CD14-positive monocyte (primary cell): Measurements from ENCODE around the gene CPS1. TPM values are rescaled to one million over a fixed set of nuclear protein-coding genes. Genes with fewer than 3 reads are reported as not detected.

ENCODE experiments used
- DNase-seq, 3 donors: peaks; one replicate each; pipeline ENCODE4 v3.0.0-alpha.2; 2011 to 2022
- H2AFZ ChIP-seq: 2 replicates; pipeline ENCODE4 v1.6.0; 2012; ENCODE audit warnings: mild to moderate bottlenecking, low read depth, low read length, inconsistent platforms; ENCODE audit not compliant: insufficient read depth, poor library complexity, severe bottlenecking
- H3K27ac ChIP-seq, 2 donors: 1 replicate in 1 of 2; 2 replicates in 1 of 2; pipeline ENCODE4 v1.5.1; 2012 to 2013; ENCODE audit warnings: low read length in 2 of 2, control low read depth in 1 of 2, inconsistent platforms in 1 of 2, low read depth in 1 of 2, mild to moderate bottlenecking in 1 of 2
- H3K27me3 ChIP-seq, 2 donors: one replicate each; pipeline versions ENCODE4 v1.6.0 to v1.6.1; 2011 to 2013; ENCODE audit warnings: low read length in 2 of 2; ENCODE audit not compliant: control insufficient read depth in 2 of 2, insufficient read depth in 2 of 2
- H3K36me3 ChIP-seq, 2 donors: replicated peaks in 1 of 2; 1 replicate in 1 of 2; 2 replicates in 1 of 2; pipeline versions ENCODE4 v1.5.1 to v1.6.1; 2012 to 2013; ENCODE audit warnings: low read length in 2 of 2, control low read depth in 1 of 2, inconsistent platforms in 1 of 2, mild to moderate bottlenecking in 1 of 2; ENCODE audit not compliant: insufficient read depth in 2 of 2, control insufficient read depth in 1 of 2
- H3K4me1 ChIP-seq, 2 donors: 1 replicate in 1 of 2; 2 replicates in 1 of 2; pipeline versions ENCODE4 v1.5.1 to v1.6.1; 2012 to 2013; ENCODE audit warnings: low read length in 2 of 2, control low read depth in 1 of 2, inconsistent platforms in 1 of 2, mild to moderate bottlenecking in 1 of 2, moderate library complexity in 1 of 2; ENCODE audit not compliant: insufficient read depth in 2 of 2, control insufficient read depth in 1 of 2
- H3K4me2 ChIP-seq: replicated peaks from 2 replicates; pipeline ENCODE3; 2012; ENCODE audit warnings: low read length, moderate library complexity, mild to moderate bottlenecking; ENCODE audit not compliant: poor library complexity, severe bottlenecking; ENCODE audit errors: extremely low read depth
- H3K4me3 ChIP-seq, 3 experiments: fragments of 200-600 bp in 1 of 3; sonication (generic) in 1 of 3; replicated peaks in 1 of 3; 1 replicate in 2 of 3; 2 replicates in 1 of 3; pipeline ENCODE4 v1.5.1; 2011 to 2013; ENCODE audit warnings: low read length in 3 of 3, mild to moderate bottlenecking in 3 of 3, control low read depth in 2 of 3, low read depth in 2 of 3, inconsistent platforms in 1 of 3, moderate library complexity in 1 of 3
- H3K79me2 ChIP-seq: 2 replicates; pipeline ENCODE4 v1.6.0; 2012; ENCODE audit warnings: mild to moderate bottlenecking, control low read depth, inconsistent platforms, low read length, moderate library complexity; ENCODE audit not compliant: insufficient read depth
- H3K9ac ChIP-seq: 2 replicates; pipeline ENCODE4 v1.6.0; 2017; ENCODE audit warnings: low read length, mild to moderate bottlenecking; ENCODE audit not compliant: insufficient read depth, poor library complexity, severe bottlenecking
- H3K9me3 ChIP-seq, 2 donors: replicated peaks in 1 of 2; 1 replicate in 1 of 2; 2 replicates in 1 of 2; pipeline versions ENCODE4 v1.5.1 to v1.6.1; 2012 to 2013; ENCODE audit warnings: low read length in 2 of 2, control low read depth in 1 of 2; ENCODE audit not compliant: control insufficient read depth in 1 of 2, insufficient read depth in 1 of 2
- H4K20me1 ChIP-seq: 2 replicates; pipeline ENCODE4 v1.6.0; 2012; ENCODE audit warnings: mild to moderate bottlenecking, low read length, control low read depth, moderate library complexity; ENCODE audit not compliant: insufficient read depth
- H3K27ac Mint-ChIP-seq, 7 donors: one replicate each; pipeline ENCODE4 v1.8.0; 2020; ENCODE audit warnings: mild to moderate bottlenecking in 7 of 7, mixed read lengths in 7 of 7, moderate library complexity in 6 of 7, inconsistent platforms in 2 of 7
- H3K27me3 Mint-ChIP-seq, 3 donors: one replicate each; pipeline ENCODE4 v1.8.0; 2021 to 2022; ENCODE audit warnings: low read depth in 3 of 3, mild to moderate bottlenecking in 3 of 3, mixed read lengths in 3 of 3, moderate library complexity in 3 of 3, inconsistent platforms in 1 of 3
- H3K36me3 Mint-ChIP-seq, 2 donors: one replicate each; pipeline ENCODE4 v1.8.0; 2020; ENCODE audit warnings: mixed read lengths in 2 of 2, inconsistent platforms in 1 of 2, mild to moderate bottlenecking in 1 of 2
- H3K4me1 Mint-ChIP-seq: one replicate; pipeline ENCODE4 v1.8.0; 2020; ENCODE audit warnings: mild to moderate bottlenecking, mixed read lengths
- H3K4me3 Mint-ChIP-seq, 2 donors: one replicate each; pipeline ENCODE4 v1.8.0; 2020; ENCODE audit warnings: mild to moderate bottlenecking in 2 of 2, mixed read lengths in 2 of 2, moderate library complexity in 1 of 2
- H3K9me3 Mint-ChIP-seq, 7 donors: one replicate each; pipeline ENCODE4 v1.8.0; 2020 to 2022; ENCODE audit warnings: mixed read lengths in 7 of 7, mild to moderate bottlenecking in 6 of 7, moderate library complexity in 6 of 7, inconsistent platforms in 2 of 7
- CTCF ChIP-seq: fragments of 200-600 bp; IDR thresholded peaks from one replicate; pipeline ENCODE4 v1.8.0; 2022; ENCODE audit warnings: antibody characterized with exemption, mild to moderate bottlenecking
- WGBS: methylation state at CpG from one replicate; pipeline ENCODE4 v1.1.5; 2013; ENCODE audit warnings: missing lambda C conversion rate; ENCODE audit not compliant: insufficient coverage; 5-methylcytosine and 5-hydroxymethylcytosine counted together
- intact Hi-C, 2 donors: fragments of 100-400 bp; cut with micrococcal nuclease; formaldehyde crosslinking; loops; one replicate each; pipeline versions ENCODE4 v1.15.0 to v1.15.1; 2023
- polyA plus RNA-seq, 3 donors: library from polyadenylated mRNA; depleted of rRNA in 1 of 3; unstranded in 2 of 3; stranded (reverse) in 1 of 3; fragments of 300-500 nt in 2 of 3; fragments of >200 nt in 1 of 3; fragmentation: Illumina TruSeq in 2 of 3; gene quantifications; 1 replicate in 2 of 3; 2 replicates in 1 of 3; pipeline ENCODE4 v1.2.3, GENCODE V29; 2012 to 2021

The CPS1 gene
- polyA plus RNA-seq, 3 donors, result not detected

GRCh38 chr2:210647151-210647550, 90.8 kb downstream of the CPS1 start:
- H3K4me3 Mint-ChIP-seq, result no peak overlapping the region
- Histone ChIP-seq H3K9ac (no peak overlapping the region), H3K27me3 (no peaks in the 10 kb centered on the region), H3K9me3 (no peaks in the 10 kb centered on the region), H3K4me2 (no peak overlapping the region), H4K20me1 (no peaks in the 10 kb centered on the region), H3K4me3 (no peak overlapping the region), H3K36me3 (no peaks in the 10 kb centered on the region), H3K4me1 (no peaks in the 10 kb centered on the region), H3K79me2 (no peaks in the 10 kb centered on the region), H2AFZ (no peak overlapping the region), H3K27ac (no peak overlapping the region)
- H3K36me3 Mint-ChIP-seq, result no peaks in the 10 kb centered on the region
- H3K9me3 Mint-ChIP-seq, result no peaks in the 10 kb centered on the region
- no peak for DNase-seq
- intact Hi-C loops, result no loop called here
- TF ChIP-seq CTCF, result no peak
- no peaks in the 10 kb centered on the region for H3K27me3 Mint-ChIP-seq
- no peaks in the 10 kb centered on the region for H3K4me1 Mint-ChIP-seq
- no peak overlapping the region for H3K27ac Mint-ChIP-seq

DNA sequence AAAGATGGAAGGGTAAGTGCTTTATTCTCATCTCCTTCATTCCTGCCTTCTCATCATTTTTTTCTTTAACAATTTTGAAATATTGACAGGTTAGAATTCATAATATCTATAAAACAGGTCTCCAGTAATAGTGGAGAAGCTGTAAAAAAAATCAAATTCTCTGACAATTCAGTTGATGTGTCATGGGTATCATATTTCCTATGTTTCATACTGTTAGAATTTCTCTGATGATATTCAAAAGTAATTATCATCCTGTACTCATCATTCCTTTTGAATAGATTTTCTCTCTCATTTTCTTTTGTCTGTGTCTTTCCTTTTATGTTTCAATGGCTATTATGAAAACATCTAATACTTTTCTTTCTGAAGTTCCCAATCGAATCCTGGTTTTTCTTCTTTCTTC, 97.7 kb downstream of the CPS1 start:
- Histone ChIP-seq H3K4me1 (no peaks in the 10 kb centered on the region), H3K9ac (no peak overlapping the region), H3K4me3 (no peak overlapping the region), H3K36me3 (no peaks in the 10 kb centered on the region), H2AFZ (no peak overlapping the region), H3K27ac (no peak overlapping the region), H4K20me1 (no peaks in the 10 kb centered on the region), H3K4me2 (no peak overlapping the region), H3K79me2 (no peaks in the 10 kb centered on the region), H3K9me3 (no peaks in the 10 kb centered on the region), H3K27me3 (no peaks in the 10 kb centered on the region)
- no peak for DNase-seq
- H3K27ac Mint-ChIP-seq, result no peak overlapping the region
- peaks cover 0 to 8% (median 0%) of the 10 kb centered on the region in 7 donors for H3K9me3 Mint-ChIP-seq
- no peaks in the 10 kb centered on the region for H3K36me3 Mint-ChIP-seq
- WGBS, result no CpG with 5 or more reads among the region's 1 CpG
- H3K27me3 Mint-ChIP-seq, result no peaks in the 10 kb centered on the region
- intact Hi-C loops, result no loop called here
- no peaks in the 10 kb centered on the region for H3K4me1 Mint-ChIP-seq
- no peak overlapping the region for H3K4me3 Mint-ChIP-seq
- TF ChIP-seq CTCF, result no peak
